Measurements from ENCODE around the gene CITED1. TPM values are rescaled to one million over a fixed set of nuclear protein-coding genes. Genes with fewer than 3 reads are reported as not detected.
A peak's percentile ranks its signal among the peaks of the same experiment; 100 is the strongest.

CITED1 gene
- 1 to 10 TPM in 2 of 6 donors, under 1 TPM in 1, not detected in 3; 0.54 to 2.1 (median 2.0) TPM for total RNA-seq

- Histone ChIP-seq H3K4me3 (peak within 1 kb of the TSS; percentile 24 to 57 (median 55)), H3K4me1 (peaks cover 10 to 52% (median 25%) of the 10 kb centered on the region in 4 donors), H3K36me3 (no peaks in the 10 kb centered on the region), H3K27me3 (peaks cover 0 to 39% (median 0%) of the 10 kb centered on the region in 4 donors), H3K9me3 (no peaks in the 10 kb centered on the region), H3K27ac (no peak within 1 kb of the TSS)
- DNase-seq (peak in 1 of 2 donors; percentile 79), ATAC-seq (ENCODE audit: low FRiP score in 2 of 2) (peak in 1 of 2 donors; percentile 25)
- 12% methylated on average over 52 of the region's 68 CpGs; no CpG with 5 or more reads in 1 of the 2 donors for WGBS, 2 donors
- TF ChIP-seq EP300 (IDR thresholded peaks at IDR 0.05) = no peak
- no peak for TF ChIP-seq CTCF (IDR thresholded peaks at IDR 0.05)
- TF ChIP-seq POLR2A (IDR thresholded peaks at IDR 0.05) = no peak
- no peak for TF ChIP-seq POLR2AphosphoS5 (IDR thresholded peaks at IDR 0.05)
Observed at GRCh38 chrX:72305286-72306084, at the start of gene CITED1. TSS of gene CITED1 (minus strand) at chrX:72305914. CDS start at chrX:72302869, 3,045 bp downstream.

GRCh38 chrX:72352786-72353185 is 47.1 kb upstream of the CITED1 start:
- H3K27me3 ChIP-seq = no peaks in the 10 kb centered on the region
- no peak for ATAC-seq (ENCODE audit: low FRiP score in 2 of 2)
- peaks cover 0 to 13% (median 5%) of the 10 kb centered on the region in 4 donors for H3K36me3 ChIP-seq
- no peak overlapping the region for H3K4me3 ChIP-seq
- TF ChIP-seq POLR2AphosphoS5 (IDR thresholded peaks at IDR 0.05) = no peak
- DNase-seq = no peak
- H3K27ac ChIP-seq = no peak overlapping the region
- WGBS, 2 donors = 68 to 95% methylated on average over 3 of the region's 3 CpGs
- no peaks in the 10 kb centered on the region for H3K4me1 ChIP-seq
- no peaks in the 10 kb centered on the region for H3K9me3 ChIP-seq

- no peaks in the 10 kb centered on the region for H3K4me1 ChIP-seq
- no peaks in the 10 kb centered on the region for H3K9me3 ChIP-seq
- no peak overlapping the region for H3K27ac ChIP-seq
- ATAC-seq (ENCODE audit: low FRiP score in 2 of 2) = peak in 1 of 2 donors; percentile 48
- 79 to 82% methylated on average over 8 of the region's 8 CpGs for WGBS, 2 donors
- H3K27me3 ChIP-seq = no peaks in the 10 kb centered on the region
- TF ChIP-seq EP300 (IDR thresholded peaks at IDR 0.05) (no peak), POLR2A (IDR thresholded peaks at IDR 0.05) (no peak), POLR2AphosphoS5 (IDR thresholded peaks at IDR 0.05) (no peak), CTCF (IDR thresholded peaks at IDR 0.05) (no peak)
- H3K36me3 ChIP-seq = peaks cover 0 to 13% (median 5%) of the 10 kb centered on the region in 4 donors
- H3K4me3 ChIP-seq = no peak overlapping the region
- no peak for DNase-seq
Observed at GRCh38 chrX:72351606-72352334, 46.1 kb upstream of the CITED1 start.

GRCh38 chrX:72349190-72349589 is 43.5 kb upstream of the CITED1 start:
- H3K27me3 ChIP-seq = no peaks in the 10 kb centered on the region
- ATAC-seq (ENCODE audit: low FRiP score in 2 of 2) = no peak
- WGBS, 2 donors = 74 to 100% methylated on average over 2 to 3 of the region's 3 CpGs

More at GRCh38 chrX:72349190-72349589, 43.5 kb upstream of the CITED1 start:
- DNase-seq = no peak
- H3K27ac ChIP-seq = no peak overlapping the region
- no peaks in the 10 kb centered on the region for H3K4me1 ChIP-seq
- no peaks in the 10 kb centered on the region for H3K9me3 ChIP-seq
- peaks cover 0 to 13% (median 5%) of the 10 kb centered on the region in 4 donors for H3K36me3 ChIP-seq
- no peak for TF ChIP-seq CTCF (IDR thresholded peaks at IDR 0.05)
- no peak for TF ChIP-seq POLR2AphosphoS5 (IDR thresholded peaks at IDR 0.05)
- TF ChIP-seq EP300 (IDR thresholded peaks at IDR 0.05) = no peak
- TF ChIP-seq POLR2A (IDR thresholded peaks at IDR 0.05) = no peak
- H3K4me3 ChIP-seq = no peak overlapping the region

Data from upper lobe of left lung (tissue), 6 donors.